GM21619 (cell line): ENCODE data around the gene DUS1L.

ENCODE experiments used
- ATAC-seq: cut with Tn5 transposase; IDR thresholded peaks from one replicate; pipeline ENCODE4 v1.9.1; 2021; ENCODE audit not compliant: unreplicated experiment

The DUS1L gene

GRCh38 chr17:82056729-82057621, 8.6 kb downstream of the DUS1L start:
- no peak for ATAC-seq

DNA sequence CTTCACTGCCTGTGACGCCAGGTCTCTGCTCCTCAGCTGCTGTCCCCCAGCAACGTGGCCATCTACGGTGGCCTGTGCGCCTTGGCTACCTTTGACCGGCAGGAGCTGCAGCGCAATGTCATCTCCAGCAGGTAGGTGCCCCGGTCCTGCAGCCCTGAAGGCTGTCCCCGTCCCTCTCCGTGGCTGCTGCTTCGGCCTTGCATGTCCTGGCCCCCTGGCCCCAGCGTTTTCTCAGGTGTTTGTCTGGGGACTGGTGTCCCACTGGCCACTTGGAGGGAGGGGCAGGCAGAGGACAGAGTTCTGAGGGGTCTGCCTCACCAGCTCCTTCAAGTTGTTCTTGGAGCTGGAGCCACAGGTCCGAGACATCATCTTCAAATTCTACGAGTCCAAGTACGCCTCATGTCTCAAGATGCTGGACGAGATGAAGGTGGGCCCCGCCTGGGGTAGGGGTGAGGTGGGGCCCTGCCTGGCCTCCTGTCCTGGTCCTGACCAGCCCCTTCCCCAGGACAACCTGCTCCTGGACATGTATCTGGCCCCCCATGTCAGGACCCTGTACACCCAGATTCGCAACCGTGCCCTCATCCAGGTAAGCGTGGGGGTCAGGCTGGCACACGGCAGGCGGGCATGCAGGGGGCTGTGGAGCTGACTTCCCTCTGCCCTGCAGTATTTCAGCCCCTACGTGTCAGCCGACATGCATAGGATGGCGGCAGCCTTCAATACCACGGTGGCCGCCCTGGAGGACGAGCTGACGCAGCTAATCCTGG, 9.5 kb downstream of the DUS1L start:
- ATAC-seq = no peak

GRCh38 chr17:82055023-82055964, 10.3 kb downstream of the DUS1L start:
- no peak for ATAC-seq

DNA sequence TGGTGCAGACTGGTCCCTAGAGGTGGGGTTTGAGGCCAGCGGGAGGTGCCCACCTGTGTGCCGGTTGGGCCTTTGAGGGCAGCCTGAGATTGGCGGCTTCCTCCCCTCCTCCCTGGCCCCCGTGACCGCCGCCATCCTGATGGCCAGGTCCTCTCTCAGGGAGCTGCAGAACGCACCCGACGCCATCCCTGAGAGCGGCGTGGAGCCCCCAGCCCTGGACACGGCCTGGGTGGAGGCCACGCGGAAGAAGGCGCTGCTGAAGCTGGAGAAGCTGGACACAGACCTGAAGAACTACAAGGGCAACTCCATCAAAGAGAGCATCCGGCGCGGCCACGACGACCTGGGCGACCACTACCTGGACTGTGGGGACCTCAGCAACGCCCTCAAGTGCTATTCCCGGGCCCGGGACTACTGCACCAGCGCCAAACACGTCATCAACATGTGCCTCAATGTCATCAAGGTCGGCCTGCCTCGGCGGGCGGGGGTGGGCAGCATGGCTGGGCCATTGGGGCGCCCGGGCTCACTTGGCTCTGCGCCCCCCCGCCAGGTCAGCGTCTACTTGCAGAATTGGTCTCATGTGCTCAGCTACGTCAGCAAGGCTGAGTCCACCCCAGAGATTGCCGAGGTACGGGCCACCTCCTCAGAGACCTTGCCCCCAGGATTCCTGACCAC, 11.1 kb downstream of the DUS1L start:
- ATAC-seq = no peak

DNA sequence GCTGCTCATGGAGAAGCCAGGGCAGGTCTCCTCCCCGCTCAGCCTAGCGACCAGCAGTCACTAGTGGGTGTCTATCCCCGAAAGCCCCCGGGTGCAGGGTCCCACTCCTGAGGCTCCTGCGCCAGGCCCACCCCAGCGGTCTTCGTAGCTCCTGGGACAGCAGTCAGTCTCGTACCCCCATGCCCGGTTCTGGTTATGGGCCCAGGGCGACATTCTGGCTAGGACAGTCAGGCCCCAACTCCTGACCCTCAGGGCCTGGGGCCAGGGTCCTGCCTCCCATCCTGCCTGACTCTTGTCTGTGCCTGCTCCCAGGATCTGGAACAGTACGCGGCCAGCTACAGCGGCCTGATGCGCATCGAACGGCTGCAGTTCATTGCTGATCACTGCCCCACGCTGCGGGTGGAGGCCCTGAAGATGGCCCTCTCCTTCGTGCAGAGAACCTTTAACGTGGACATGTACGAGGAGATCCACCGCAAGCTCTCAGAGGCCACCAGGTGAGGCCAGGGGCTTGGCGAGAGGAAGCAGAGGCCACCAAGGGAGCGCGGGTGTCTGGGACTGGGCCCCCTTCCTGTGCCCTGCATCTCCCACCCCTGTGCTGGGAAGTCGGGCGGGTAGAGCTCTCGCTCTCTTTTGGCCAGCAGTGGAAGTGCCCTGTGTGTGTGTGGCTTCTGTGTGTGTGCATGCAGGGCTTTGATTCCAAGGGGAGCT, 11.9 kb downstream of the DUS1L start:
- ATAC-seq = no peak

DNA sequence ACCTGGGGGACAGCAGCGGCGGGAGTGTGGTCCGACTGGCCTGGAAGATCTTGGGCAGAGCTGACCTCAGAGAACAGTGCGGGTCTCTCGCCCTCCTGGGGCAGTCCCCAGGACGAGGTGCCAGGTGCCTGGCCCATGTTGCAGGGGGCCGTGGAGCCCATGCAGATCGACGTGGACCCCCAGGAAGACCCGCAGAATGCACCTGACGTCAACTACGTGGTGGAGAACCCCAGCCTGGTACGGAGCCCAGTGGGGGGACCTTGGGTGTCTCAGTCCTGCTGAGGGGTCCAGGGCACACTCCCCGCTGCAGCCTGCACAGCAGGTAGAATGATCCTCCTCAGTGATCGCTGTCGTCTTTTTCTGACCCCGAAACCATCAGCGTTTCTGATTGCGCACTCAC, 12.5 kb downstream of the DUS1L start:
- ATAC-seq = no peak

DNA sequence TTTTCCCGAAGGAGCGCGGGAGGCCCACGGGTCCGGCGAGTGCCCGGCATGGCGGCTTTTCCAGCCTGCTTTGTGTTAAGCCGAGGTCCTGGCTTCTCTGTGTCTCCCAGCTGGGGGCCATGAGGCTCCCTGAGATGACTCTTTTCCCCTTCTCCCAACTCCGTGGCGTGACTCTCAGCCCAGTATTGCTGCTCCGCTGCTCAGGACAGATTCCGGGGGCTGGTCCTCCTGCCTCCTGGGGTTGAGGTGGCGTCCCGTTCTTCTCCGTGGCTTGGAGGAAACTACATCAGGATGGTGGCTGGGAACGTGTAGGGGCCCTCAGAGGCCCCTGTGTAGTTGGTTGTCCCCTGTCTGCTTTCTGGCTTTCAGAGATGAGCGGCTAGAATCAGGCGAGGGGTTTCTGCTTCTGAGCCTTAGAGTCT, 13.0 kb downstream of the DUS1L start:
- ATAC-seq = no peak

DNA sequence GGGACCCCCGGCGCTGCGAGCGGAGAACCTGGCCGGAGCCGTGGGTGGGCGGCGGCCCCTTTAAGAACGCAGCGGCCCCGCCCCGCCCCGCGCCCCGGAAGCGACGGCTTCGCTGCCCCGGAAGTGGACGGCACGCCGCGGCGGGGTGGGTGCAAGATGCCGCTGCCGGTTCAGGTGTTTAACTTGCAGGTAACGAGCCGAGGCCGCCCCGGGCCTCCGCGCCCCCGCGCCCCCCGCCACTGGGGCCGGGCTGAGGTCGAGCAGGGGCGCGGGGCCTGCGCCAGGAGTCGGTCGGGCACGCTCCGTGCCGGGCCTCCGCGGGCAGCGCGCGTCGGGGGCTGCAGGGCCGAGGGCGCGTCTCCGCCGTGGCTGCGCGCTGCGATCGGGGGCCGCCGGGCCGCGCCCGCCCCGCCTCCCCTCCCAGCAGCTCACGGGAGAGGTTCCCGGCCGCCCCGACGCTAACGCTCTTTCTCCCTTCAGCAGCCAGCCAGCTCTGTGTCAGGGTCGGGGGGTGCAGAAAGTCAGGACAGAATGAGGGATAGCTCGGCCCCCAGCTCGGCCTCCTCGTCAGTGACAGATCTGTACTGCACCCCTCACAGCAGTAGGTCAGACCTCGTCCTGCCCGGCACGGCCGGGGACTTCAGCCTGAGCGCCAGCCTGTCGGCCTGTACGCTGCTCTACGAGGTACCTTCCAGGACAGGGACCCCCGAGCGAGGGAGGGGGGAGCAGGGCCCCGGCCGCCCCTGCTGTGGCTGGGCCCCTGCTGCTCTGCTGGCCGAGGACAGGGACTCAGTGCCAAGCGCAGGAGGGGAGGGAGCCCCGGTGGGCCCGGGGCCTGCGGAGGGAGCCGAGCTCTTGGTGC, 13.6 kb downstream of the DUS1L start, which contains the start of the genes GPS1 and RFNG:
Gene GPS1 (plus strand): TSS at position 123 of the 862 bp plus-strand sequence. CDS start 34 bp downstream, at position 157.
Gene RFNG (minus strand): TSS at position 36 of the 862 bp plus-strand sequence. CDS start 45 bp downstream, outside the sequence.
- peak; percentile 53 for ATAC-seq

DNA sequence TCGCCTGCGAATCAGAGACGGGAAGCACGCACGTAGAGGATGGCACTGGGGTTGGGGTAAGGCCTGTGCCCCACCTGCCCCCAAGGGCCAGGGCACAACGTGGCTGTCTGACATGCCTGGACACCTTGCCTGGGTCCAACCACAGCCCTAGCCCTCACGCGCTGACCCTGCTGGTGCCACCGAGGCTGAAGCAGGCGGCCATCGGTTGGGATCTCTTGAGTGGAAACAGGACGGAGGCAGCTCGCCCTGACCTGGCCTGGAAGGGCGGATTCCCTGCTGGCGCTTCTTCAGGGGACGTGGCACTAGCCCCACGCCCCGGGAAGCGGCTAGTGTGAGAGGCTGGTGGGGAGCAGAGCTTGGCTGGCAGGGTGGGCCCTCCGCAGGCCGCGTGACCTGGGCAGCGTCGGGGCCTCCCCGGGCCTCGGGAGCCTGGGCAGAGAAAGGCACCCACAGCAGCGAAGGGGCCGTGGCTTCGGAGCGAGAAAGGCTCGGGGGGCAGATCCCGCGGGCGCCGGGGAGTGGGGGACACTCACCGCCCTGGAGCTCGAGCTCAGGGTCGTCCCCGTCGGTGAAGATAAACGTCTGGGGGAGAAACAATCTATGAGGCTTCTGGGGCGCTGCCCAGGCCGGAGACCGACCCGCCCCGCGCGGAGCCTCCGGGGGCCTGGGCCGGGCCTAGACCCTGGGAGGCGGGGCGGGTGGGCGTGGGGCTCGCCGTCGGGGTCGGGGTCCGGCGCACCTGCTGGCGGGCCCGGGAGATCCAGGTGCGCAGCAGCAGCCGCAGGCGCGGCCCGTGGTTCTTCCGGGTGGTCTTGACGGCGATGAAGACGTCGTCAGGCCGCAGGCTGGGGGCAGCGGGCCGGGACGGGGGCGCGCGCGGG, 14.6 kb downstream of the DUS1L start:
- no peak for ATAC-seq

GRCh38 chr17:82050152-82050760, 15.3 kb downstream of the DUS1L start:
- ATAC-seq = no peak

- ATAC-seq = no peak
Observed at GRCh38 chr17:82049521-82049971, 16.1 kb downstream of the DUS1L start.

- ATAC-seq = no peak
Observed at GRCh38 chr17:82049106-82049505, 16.5 kb downstream of the DUS1L start.

GRCh38 chr17:82048571-82048971, 17.0 kb downstream of the DUS1L start:
- no peak for ATAC-seq

DNA sequence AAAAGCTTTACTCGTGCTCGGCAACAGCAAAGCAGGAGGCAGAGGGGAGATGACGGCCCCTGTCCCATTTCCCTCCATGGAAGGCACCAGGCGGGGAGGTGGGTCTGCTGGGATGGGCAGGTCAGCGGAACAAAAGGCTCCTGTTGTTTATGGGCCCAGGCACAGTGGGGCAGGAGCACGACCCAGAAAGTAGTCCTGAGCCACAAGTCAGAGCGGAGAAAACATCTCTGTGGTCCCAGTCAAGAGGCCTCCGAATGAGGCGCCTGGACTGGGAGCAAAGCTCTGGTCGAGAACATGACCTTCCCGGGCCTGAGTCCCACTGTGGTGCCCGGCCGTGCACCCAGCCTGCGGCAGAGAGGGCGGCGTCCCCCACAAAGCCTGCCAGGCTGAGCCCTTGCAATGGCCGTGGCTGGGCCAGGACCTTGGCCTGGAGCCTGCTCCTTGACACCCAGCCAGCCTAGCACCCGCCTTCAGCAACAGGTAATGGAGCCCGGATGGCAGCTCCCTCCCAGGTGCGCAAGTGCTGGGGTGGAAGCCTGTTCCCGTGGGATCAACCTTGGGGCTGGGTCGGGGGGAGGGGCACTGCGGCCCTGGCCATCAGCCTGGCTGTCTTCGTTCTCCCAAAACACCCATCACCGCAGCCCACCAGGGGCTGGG, 17.6 kb downstream of the DUS1L start:
- ATAC-seq = no peak

DNA sequence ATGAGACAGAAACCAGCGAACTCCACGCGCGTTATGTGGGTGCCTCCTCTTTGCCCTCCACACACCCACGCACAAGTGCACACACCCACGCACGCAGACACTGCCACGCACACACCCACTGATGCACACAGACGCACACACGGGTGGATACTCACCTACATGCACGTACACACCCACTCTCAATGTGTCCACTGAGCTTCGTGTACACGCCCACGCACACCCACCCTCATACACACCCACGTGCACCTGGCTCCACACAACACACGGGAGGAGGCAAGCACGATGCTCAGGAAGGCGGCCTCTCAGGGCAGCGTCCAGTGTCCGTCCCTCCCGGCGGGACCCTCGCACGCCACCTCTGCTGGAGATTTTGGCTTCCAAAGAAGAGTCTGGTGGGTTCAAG, 18.2 kb downstream of the DUS1L start:
- ATAC-seq = no peak

DNA sequence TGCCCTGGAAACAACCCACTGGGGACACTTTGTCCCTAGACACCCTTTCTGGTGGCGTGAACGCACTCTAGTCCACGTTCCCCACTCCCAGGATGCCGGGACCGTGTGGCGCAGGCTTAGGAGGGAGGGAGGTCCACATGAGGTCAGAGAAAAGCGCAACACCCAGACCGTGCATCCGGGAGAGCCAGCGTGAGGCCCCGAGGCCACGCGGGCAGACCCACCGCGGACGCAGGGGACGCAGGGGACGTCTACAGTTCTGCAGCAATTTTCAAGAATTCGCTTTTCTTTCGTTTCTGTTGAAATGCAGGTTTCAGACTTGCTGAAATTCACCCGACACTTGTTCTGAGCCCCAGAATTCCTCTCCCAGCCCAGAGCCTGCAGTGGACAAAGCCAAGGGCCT, 18.7 kb downstream of the DUS1L start:
- ATAC-seq = no peak
